ENCODE results near the gene TRIM46. TPM values are rescaled to one million over a fixed set of nuclear protein-coding genes. Genes with fewer than 3 reads are reported as not detected.
A peak's percentile ranks its signal among the peaks of the same experiment; 100 is the strongest.

Gene TRIM46
- total and polyA plus RNA-seq, 2 donors from 2014 or later, result 0.28 to 2.1 TPM

DNA sequence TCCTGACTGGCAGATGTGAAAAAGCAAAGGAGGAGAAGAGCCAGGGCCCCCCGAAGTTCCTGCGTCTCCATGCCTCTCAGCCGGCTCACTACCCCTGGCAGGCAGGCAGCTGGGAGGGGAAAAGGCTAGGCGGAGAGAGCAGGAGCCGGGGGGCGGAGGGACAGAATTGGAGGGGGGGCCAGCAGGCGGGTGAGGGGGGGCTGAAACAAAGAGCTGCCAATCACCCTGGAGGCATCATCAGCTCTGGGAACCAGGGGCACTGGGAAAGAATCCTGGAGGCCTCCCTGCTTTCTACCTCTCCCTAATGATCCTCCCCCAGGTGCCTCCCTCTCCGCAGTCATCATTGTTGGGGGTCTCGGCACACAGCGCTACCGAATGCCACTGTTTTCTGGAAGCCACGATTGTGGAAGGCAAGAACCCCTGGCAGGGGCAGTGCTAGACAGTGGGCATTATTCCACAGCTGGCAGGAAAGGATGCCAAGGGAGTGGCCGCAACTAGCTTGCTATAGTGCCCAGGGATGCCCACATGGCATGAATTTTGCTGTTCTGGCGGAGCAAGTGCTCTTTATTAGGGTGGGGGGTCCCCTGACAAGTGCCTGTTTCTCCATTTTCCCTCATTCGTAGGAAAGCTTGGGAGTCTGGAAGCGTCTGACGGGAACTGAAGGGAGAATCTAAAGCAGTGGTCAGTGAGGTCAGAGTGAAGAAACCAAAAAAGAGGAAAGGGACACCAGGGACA, 34.3 kb downstream of the TRIM46 start, which contains the start of gene THBS3:
Gene THBS3, minus strand, starts transcription at position 92 of the 735 bp plus-strand sequence. Its CDS starts 21 bp downstream, at position 71.
- Histone ChIP-seq H3K27ac (ENCODE audit: low read depth in 2 of 2, low read length in 2 of 2) (peak within 1 kb of the TSS; percentile 97 to 100), H3K4me3 (ENCODE audit: low read length in 3 of 3) (peak within 1 kb of the TSS; percentile 70 to 100 (median 76)), H3K4me1 (ENCODE audit: control insufficient read depth in 2 of 3, insufficient read depth in 2 of 3, low read depth in 1 of 3, low read length in 3 of 3) (peaks cover 0 to 13% (median 9%) of the 10 kb centered on the region in 3 donors), H3K9me3 (ENCODE audit: control insufficient read depth in 2 of 3, insufficient read depth in 1 of 3, low read length in 3 of 3) (no peaks in the 10 kb centered on the region), H3K27me3 (ENCODE audit: control insufficient read depth, insufficient read depth, low read length) (no peaks in the 10 kb centered on the region), H3K9ac (ENCODE audit: low read length in 3 of 3) (peak within 1 kb of the TSS; percentile 73 to 99 (median 74)), H3K36me3 (ENCODE audit: control insufficient read depth in 2 of 3, insufficient read depth in 3 of 3, low read length in 3 of 3) (peaks cover 0 to 5% (median 2%) of the 10 kb centered on the region in 3 donors)
- DNase-seq (peak; percentile 64 to 85 (median 74)), FAIRE-seq (no peak)
- TF ChIP-seq, protein P1, sequence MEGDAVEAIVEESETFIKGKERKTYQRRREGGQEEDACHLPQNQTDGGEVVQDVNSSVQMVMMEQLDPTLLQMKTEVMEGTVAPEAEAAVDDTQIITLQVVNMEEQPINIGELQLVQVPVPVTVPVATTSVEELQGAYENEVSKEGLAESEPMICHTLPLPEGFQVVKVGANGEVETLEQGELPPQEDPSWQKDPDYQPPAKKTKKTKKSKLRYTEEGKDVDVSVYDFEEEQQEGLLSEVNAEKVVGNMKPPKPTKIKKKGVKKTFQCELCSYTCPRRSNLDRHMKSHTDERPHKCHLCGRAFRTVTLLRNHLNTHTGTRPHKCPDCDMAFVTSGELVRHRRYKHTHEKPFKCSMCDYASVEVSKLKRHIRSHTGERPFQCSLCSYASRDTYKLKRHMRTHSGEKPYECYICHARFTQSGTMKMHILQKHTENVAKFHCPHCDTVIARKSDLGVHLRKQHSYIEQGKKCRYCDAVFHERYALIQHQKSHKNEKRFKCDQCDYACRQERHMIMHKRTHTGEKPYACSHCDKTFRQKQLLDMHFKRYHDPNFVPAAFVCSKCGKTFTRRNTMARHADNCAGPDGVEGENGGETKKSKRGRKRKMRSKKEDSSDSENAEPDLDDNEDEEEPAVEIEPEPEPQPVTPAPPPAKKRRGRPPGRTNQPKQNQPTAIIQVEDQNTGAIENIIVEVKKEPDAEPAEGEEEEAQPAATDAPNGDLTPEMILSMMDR (IDR thresholded peaks at IDR 0.05; ENCODE audit: borderline replicate concordance, extremely low read depth, insufficient read depth), result no peak
- intact Hi-C loops (cut with DNase I), result no loop called here

DNA sequence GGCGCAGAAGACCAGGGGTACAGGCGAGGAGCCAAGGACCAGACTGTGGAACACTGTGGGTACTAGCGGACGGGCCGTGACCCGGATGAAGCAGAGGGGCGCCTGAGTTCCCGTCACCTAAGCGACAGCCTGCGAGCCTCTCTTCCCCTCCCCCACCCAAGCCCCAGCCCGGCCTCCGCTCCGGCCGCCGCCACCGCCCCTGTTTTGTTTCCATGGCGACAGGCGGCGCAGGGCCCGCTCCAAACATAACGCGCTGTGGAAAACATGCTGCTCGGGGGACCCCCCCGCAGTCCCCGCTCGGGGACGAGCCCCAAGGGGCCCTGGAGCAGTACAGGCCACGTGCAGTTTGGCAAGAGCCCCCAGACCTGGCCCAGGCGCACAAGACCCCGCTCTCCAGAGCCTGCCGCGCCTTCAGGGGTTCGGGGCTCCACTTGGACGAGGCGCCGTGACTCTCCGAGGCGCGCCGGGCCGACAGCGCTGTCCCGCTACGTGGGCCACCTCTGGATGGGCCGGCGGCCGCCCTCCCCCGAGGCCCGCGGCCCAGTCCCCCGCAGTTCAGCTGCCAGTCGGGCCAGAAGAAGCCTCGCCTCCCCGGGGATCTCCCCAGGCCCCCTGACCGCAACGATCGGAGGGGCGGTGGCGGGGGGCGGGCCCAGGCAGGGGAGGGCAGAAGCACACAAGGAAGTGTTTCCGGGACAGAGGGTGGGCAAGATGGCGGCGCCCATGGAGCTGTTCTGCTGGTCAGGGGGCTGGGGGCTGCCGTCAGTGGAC, 35.1 kb downstream of the TRIM46 start, which contains the start of gene MTX1:
Gene MTX1, plus strand, starts transcription at position 155 of the 771 bp plus-strand sequence. Its CDS starts 110 bp downstream, at position 265.
- Histone ChIP-seq H3K4me1 (ENCODE audit: control insufficient read depth in 2 of 3, insufficient read depth in 2 of 3, low read depth in 1 of 3, low read length in 3 of 3) (peaks cover 0 to 13% (median 9%) of the 10 kb centered on the region in 3 donors), H3K36me3 (ENCODE audit: control insufficient read depth in 2 of 3, insufficient read depth in 3 of 3, low read length in 3 of 3) (peaks cover 0 to 5% (median 2%) of the 10 kb centered on the region in 3 donors), H3K9ac (ENCODE audit: low read length in 3 of 3) (peak within 1 kb of the TSS; percentile 74 to 99 (median 80)), H3K9me3 (ENCODE audit: control insufficient read depth in 2 of 3, insufficient read depth in 1 of 3, low read length in 3 of 3) (no peaks in the 10 kb centered on the region), H3K27ac (ENCODE audit: low read depth in 2 of 2, low read length in 2 of 2) (peak within 1 kb of the TSS; percentile 97 to 100), H3K27me3 (ENCODE audit: control insufficient read depth, insufficient read depth, low read length) (no peaks in the 10 kb centered on the region), H3K4me3 (ENCODE audit: low read length in 3 of 3) (peak within 1 kb of the TSS; percentile 92 to 100 (median 98))
- no peak for FAIRE-seq
- intact Hi-C loops (cut with DNase I), result no loop called here
- peak; percentile 94 to 97 (median 95) for DNase-seq
- TF ChIP-seq, protein P1 (IDR thresholded peaks at IDR 0.05; ENCODE audit: borderline replicate concordance, extremely low read depth, insufficient read depth), result no peak

GRCh38 chr1:155209312-155209721, 35.7 kb downstream of the TRIM46 start:
- H3K9ac ChIP-seq (ENCODE audit: low read length in 3 of 3), result peak overlapping the region; percentile 74 to 99 (median 80)
- peaks cover 0 to 13% (median 9%) of the 10 kb centered on the region in 3 donors for H3K4me1 ChIP-seq (ENCODE audit: control insufficient read depth in 2 of 3, insufficient read depth in 2 of 3, low read depth in 1 of 3, low read length in 3 of 3)
- DNase-seq (no peak), FAIRE-seq (no peak)
- H3K36me3 ChIP-seq (ENCODE audit: control insufficient read depth in 2 of 3, insufficient read depth in 3 of 3, low read length in 3 of 3), result peaks cover 0 to 5% (median 2%) of the 10 kb centered on the region in 3 donors
- intact Hi-C loops (cut with DNase I), result no loop called here
- H3K27ac ChIP-seq (ENCODE audit: low read depth in 2 of 2, low read length in 2 of 2), result peak overlapping the region; percentile 97 to 100
- no peaks in the 10 kb centered on the region for H3K9me3 ChIP-seq (ENCODE audit: control insufficient read depth in 2 of 3, insufficient read depth in 1 of 3, low read length in 3 of 3)
- peak overlapping the region; percentile 92 to 100 (median 98) for H3K4me3 ChIP-seq (ENCODE audit: low read length in 3 of 3)
- no peaks in the 10 kb centered on the region for H3K27me3 ChIP-seq (ENCODE audit: control insufficient read depth, insufficient read depth, low read length)
- TF ChIP-seq, protein P1 (IDR thresholded peaks at IDR 0.05; ENCODE audit: borderline replicate concordance, extremely low read depth, insufficient read depth), result no peak
